Osteoblast (primary cell): ENCODE measurements around the gene LSR. TPM values are rescaled to one million over a fixed set of nuclear protein-coding genes. Genes with fewer than 3 reads are reported as not detected.

Experiments
- DNase-seq: peaks from one replicate; pipeline ENCODE4 v3.0.0; 2011; ENCODE audit warnings: low spot score, mixed read lengths; ENCODE audit not compliant: insufficient read length; ENCODE audit errors: missing footprints
- H2AFZ ChIP-seq: 2 replicates; pipeline ENCODE4 v1.6.0; 2011; ENCODE audit warnings: mild to moderate bottlenecking, low read length
- H3K27ac ChIP-seq: 2 replicates; pipeline ENCODE4 v1.5.1; 2011; ENCODE audit warnings: mild to moderate bottlenecking, low read depth, low read length, moderate library complexity
- H3K27me3 ChIP-seq: 2 replicates; pipeline ENCODE4 v1.6.0; 2012; ENCODE audit warnings: mild to moderate bottlenecking, control low read depth, inconsistent platforms, low read length, moderate library complexity; ENCODE audit not compliant: insufficient read depth
- H3K36me3 ChIP-seq: 2 replicates; pipeline ENCODE4 v1.5.1; 2011; ENCODE audit warnings: mild to moderate bottlenecking, low read length, control low read depth, moderate library complexity; ENCODE audit not compliant: insufficient read depth
- H3K4me1 ChIP-seq: 2 replicates; pipeline ENCODE4 v1.5.1; 2011; ENCODE audit warnings: mild to moderate bottlenecking, low read length, control low read depth, moderate library complexity; ENCODE audit not compliant: insufficient read depth
- H3K4me2 ChIP-seq: 2 replicates; pipeline ENCODE4 v1.6.0; 2011; ENCODE audit warnings: mild to moderate bottlenecking, low read length; ENCODE audit not compliant: insufficient read depth
- H3K4me3 ChIP-seq: fragments of 200-600 bp; sonication (generic); 3 replicates; pipeline ENCODE4 v1.5.1; 2012; ENCODE audit warnings: mild to moderate bottlenecking, low read length, inconsistent platforms; ENCODE audit not compliant: insufficient read depth
- H3K79me2 ChIP-seq: 2 replicates; pipeline ENCODE4 v1.6.0; 2012; ENCODE audit warnings: mild to moderate bottlenecking, low read length, control low read depth, inconsistent platforms; ENCODE audit not compliant: insufficient read depth
- H3K9me3 ChIP-seq: 2 replicates; pipeline ENCODE4 v1.5.1; 2011; ENCODE audit warnings: low read depth, low read length, control low read depth
- H4K20me1 ChIP-seq: 2 replicates; pipeline ENCODE4 v1.6.0; 2012; ENCODE audit warnings: mild to moderate bottlenecking, low read length, control low read depth; ENCODE audit not compliant: insufficient read depth
- CTCF ChIP-seq: IDR thresholded peaks from 2 replicates; pipeline ENCODE4 v1.5.1; 2011; ENCODE audit warnings: mild to moderate bottlenecking, low read depth, low read length, moderate library complexity; ENCODE audit errors: extremely low read depth
- total RNA-seq: library from RNA; depleted of rRNA; stranded (reverse); fragments of >200 nt; gene quantifications from 2 replicates; pipeline ENCODE4 v1.2.3, GENCODE V29; 2012

LSR gene
- total RNA-seq, 1 donor, result 0.36 TPM

GRCh38 chr19:35228177-35228930, 20.4 kb upstream of the LSR start, which contains the start of gene FAM187B:
Gene FAM187B (minus strand): TSS chr19:35228739. CDS start chr19:35228680, 59 bp downstream.
- no peak within 1 kb of the TSS for H2AFZ ChIP-seq
- no peak within 1 kb of the TSS for H3K4me2 ChIP-seq
- no peak for TF ChIP-seq CTCF
- no peak for DNase-seq
- no peaks in the 10 kb centered on the region for H4K20me1 ChIP-seq
- no peaks in the 10 kb centered on the region for H3K79me2 ChIP-seq
- no peaks in the 10 kb centered on the region for H3K9me3 ChIP-seq
- no peaks in the 10 kb centered on the region for H3K36me3 ChIP-seq
- H3K4me1 ChIP-seq, result no peaks in the 10 kb centered on the region
- H3K27ac ChIP-seq, result no peak within 1 kb of the TSS
- no peak within 1 kb of the TSS for H3K4me3 ChIP-seq
- peaks cover 6% of the 10 kb centered on the region for H3K27me3 ChIP-seq

- no peak overlapping the region for H2AFZ ChIP-seq
- no peaks in the 10 kb centered on the region for H3K4me1 ChIP-seq
- H3K36me3 ChIP-seq, result no peaks in the 10 kb centered on the region
- H4K20me1 ChIP-seq, result no peaks in the 10 kb centered on the region
- H3K4me3 ChIP-seq, result no peak overlapping the region
- no peaks in the 10 kb centered on the region for H3K79me2 ChIP-seq
- no peak for TF ChIP-seq CTCF
- no peaks in the 10 kb centered on the region for H3K9me3 ChIP-seq
- H3K4me2 ChIP-seq, result no peak overlapping the region
- no peak for DNase-seq
- H3K27ac ChIP-seq, result no peak overlapping the region
- H3K27me3 ChIP-seq, result peaks cover 4% of the 10 kb centered on the region
These were observed 19.2 kb upstream of the LSR start for GRCh38 chr19:35229601-35230000.

- Histone ChIP-seq H2AFZ (no peak overlapping the region), H3K27me3 (peaks cover 4% of the 10 kb centered on the region), H3K4me1 (no peaks in the 10 kb centered on the region), H3K9me3 (no peaks in the 10 kb centered on the region), H3K36me3 (no peaks in the 10 kb centered on the region), H4K20me1 (no peaks in the 10 kb centered on the region), H3K79me2 (no peaks in the 10 kb centered on the region), H3K27ac (no peak overlapping the region), H3K4me2 (no peak overlapping the region), H3K4me3 (no peak overlapping the region)
- TF ChIP-seq CTCF, result no peak
- no peak for DNase-seq
These were observed 16.7 kb upstream of the LSR start for GRCh38 chr19:35231956-35232645.

- Histone ChIP-seq H3K27me3 (peaks cover 4% of the 10 kb centered on the region), H4K20me1 (no peaks in the 10 kb centered on the region), H2AFZ (no peak overlapping the region), H3K4me2 (no peak overlapping the region), H3K9me3 (no peaks in the 10 kb centered on the region), H3K4me1 (no peaks in the 10 kb centered on the region), H3K79me2 (no peaks in the 10 kb centered on the region), H3K36me3 (no peaks in the 10 kb centered on the region), H3K4me3 (no peak overlapping the region), H3K27ac (no peak overlapping the region)
- no peak for TF ChIP-seq CTCF
- no peak for DNase-seq
These were observed 15.9 kb upstream of the LSR start for GRCh38 chr19:35232912-35233311.
